Activated naive CD4-positive, alpha-beta T cell treated with Interleukin-2 at 50 U/mL for 16 hours (primary cell): ENCODE measurements around the gene CPA4.

Experiments used
- DNase-seq: peaks from one replicate; pipeline ENCODE4 v3.0.0-alpha.2; 2020

The CPA4 gene

DNA sequence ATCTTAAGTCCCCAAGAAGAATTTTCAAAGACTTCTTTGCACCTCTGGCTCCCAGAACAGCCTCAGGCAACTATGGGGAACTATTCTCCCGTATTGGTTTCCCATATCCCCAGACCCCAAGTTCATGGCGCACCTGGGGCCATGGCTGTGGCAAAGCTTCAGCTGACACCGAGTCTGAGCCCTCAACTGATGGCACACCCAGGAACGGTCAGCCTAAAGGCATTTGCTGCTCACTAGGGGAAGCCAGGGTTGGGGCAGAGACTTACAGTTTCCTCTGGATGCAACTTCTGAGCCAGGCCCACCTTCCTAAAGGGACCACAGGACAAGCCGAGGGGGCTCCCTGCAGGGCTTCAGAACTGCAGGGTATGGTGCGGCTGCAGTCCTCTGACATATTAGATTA is 73.6 kb downstream of the CPA4 start:
- no peak for DNase-seq

DNA sequence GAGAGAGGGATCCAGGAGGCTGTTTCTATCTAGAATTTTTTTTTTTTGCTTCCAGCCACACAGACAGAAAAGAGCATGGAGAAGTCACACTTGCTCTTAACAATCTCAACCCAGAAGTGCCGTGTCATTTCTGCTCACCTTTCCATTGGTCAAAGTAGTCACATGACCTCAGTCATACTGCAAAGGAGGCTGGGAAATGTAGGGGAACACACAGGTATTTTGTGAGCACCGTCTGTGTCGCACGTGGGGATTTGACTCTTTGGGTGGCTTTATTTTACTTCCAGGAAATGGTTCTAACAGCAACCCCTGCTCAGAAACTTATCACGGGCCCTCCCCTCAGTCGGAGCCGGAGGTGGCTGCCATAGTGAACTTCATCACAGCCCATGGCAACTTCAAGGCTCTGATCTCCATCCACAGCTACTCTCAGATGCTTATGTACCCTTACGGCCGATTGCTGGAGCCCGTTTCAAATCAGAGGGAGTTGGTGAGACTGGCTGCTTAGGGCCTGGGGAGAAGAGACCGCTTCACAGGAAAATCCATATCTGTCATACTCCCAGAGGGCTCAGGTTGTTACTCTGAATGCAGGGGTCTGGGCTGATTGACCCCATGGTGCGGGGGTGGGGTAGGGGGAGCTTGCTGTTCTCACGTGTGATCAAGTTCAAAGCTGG is 74.3 kb downstream of the CPA4 start:
- no peak for DNase-seq

DNA sequence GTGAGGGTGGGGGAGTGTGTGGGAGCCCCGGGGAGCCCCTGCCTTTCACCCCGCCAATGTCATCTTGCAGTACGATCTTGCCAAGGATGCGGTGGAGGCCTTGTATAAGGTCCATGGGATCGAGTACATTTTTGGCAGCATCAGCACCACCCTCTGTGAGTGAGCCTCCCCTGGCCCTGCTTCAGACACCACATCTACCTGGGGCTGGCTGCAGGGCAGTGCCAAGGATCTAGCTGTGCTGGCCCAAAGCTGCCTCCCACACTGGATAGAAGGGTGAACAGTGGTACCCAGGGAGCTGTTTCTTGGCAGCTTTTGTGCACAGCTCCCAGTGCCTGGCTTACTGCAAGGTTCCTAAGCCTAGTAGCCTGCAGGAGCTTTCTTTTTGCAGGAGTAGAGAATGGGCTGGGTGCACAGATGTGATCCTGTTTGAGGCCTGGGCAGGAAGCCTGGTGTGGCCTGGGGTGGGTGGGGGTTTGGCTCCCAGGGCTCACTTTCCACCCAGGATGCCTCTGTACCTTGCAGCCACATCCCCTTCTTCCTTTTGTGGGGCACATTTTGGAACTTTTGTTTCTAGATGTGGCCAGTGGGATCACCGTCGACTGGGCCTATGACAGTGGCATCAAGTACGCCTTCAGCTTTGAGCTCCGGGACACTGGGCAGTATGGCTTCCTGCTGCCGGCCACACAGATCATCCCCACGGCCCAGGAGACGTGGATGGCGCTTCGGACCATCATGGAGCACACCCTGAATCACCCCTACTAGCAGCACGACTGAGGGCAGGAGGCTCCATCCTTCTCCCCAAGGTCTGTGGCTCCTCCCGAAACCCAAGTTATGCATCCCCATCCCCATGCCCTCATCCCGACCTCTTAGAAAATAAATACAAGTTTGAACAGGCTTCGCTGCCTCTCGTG is 75.1 kb downstream of the CPA4 start:
- no peak for DNase-seq

DNA sequence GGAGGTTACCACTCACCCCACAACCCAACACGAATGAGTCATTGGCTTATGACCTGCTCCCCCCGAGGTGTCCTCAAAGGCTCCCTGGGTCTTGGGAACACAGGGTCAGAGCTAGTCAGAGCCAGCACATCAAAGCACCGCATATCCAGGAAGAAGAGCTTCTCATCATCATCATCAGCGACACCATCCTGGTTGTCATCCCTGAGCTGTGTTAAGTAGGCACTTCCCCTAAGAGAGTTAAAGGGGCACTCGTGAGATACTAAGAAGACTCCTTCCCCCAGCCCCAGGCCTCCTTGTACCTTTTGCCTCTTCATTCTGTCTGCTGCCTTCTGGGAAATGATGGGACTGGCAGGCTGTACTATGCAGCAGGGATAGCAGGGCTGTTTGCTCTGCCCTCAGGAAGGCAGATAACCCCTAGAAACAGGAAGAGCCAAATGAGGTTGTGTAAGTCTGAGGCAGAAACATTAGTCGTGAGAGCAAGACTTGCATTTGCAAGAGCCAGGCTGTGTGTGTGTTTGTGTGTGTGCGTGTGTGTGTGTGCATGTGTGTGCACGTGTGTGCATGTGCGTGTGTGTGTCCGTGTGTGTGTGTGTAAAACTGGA is 76.2 kb downstream of the CPA4 start:
- no peak for DNase-seq

DNA sequence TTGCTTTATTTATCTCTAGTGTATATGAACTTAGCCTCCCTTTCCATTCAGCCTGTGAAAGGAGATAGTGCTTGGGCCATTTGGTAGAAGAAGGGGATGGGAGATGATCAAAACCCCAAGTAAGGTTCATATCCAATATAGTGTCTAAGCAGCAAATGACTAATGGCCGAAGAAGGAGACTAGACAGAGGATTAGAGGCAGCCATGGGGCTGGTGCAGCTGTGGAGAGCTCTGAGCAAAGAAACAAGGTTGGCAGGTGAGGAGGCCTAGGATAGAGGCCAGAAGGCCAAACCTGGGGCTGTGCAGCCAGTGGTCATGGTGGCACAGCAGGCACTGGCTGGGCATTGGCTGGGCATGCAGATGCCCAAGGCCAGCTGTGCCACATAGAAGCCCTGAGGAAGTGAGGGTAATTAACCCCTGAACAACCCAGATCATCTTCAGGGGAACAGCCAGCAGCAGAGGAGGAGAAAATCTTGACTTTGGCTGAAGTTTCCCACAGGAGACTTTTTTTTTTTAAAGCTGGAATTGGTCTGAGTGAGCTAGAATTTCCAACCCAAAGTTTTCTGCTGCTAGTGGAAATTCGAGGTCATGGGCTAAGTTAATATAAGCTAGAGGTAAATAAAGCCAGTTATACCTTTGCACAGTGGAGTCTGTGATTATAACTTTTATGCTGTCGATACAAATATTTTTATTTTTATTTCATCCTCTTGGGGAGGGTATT is 77.0 kb downstream of the CPA4 start:
- DNase-seq = no peak

DNA sequence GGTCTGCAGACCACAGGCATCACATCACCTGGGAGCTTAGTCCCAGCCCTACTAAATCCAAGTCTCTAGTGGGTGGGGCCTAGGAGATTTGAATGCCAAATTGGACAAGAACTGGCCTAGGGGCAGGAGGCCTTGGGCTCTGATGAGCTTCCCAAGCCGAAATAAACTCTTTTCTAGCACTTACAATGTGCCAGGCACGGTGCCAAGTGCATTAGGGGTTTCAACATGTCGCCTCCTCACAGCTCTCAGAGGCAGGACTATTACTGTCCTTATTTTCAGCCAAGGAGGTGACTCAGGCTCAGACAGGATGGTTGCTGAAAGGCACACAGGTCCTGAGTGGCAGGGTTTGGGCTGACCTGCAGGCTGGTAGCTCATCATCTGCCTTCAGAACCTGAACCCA is 78.1 kb downstream of the CPA4 start:
- DNase-seq = no peak

DNA sequence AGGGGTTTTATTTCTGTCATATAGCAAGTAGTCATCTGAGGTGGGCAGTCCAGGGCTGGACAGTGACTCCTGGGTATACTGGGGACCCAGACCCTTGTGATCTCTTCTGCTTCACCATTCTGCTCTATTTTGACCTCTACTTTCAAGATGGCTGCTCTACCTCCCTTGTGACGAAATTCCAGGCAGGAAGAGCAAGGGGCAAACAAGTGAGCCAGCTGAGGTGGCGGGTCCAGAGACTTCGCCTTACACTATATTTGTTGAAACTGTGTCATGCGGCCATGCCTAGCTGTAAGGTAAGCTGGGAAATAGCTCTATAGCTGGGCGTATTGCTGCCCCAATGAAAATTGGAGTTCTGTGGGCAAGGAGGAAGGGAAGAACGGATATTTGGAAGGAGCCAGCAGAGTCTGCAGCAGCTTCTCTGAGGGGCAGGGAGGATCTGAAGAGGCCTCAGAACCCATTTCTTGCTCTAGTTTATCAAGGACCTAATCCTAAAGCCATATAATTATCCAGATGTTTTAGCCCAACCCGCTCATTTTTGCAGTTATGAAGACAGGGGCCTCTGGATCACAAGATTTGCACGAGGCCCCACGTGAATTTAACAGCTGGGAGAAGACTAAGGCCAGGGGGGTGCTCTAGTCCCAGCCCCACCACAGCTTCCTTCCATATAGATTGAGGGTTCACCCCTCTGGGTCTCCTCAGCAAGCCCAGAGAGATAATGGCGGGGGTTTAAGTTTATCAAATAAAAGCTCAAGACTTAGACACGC is 79.6 kb downstream of the CPA4 start:
- DNase-seq = no peak
